D721Med (cell line): ENCODE measurements around the gene KRTAP4-12.
"Not testable (repeated sequence)": the region's sequence is repeated elsewhere in the genome, so short reads cannot be mapped to it uniquely, and the experiment has no call there.

Experiments
- DNase-seq: peaks from one replicate; pipeline ENCODE4 v3.0.0; 2011; ENCODE audit warnings: low spot score; ENCODE audit not compliant: insufficient read length
- FAIRE-seq: peaks from 2 replicates; lab custom pipeline; 2011; peaks lifted over from hg19 to GRCh38; lab: Jason Lieb, UNC
- CTCF ChIP-seq: IDR thresholded peaks from 2 replicates; pipeline ENCODE4 v1.5.1; 2012; ENCODE audit warnings: mild to moderate bottlenecking, control low read depth; ENCODE audit not compliant: insufficient read depth; ENCODE audit errors: missing control alignments

The KRTAP4-12 gene

GRCh38 chr17:41141361-41141760 lies 17.4 kb upstream of the KRTAP4-12 start:
- FAIRE-seq (no peak), DNase-seq (no peak)
- no peak for TF ChIP-seq CTCF

GRCh38 chr17:41140360-41141131 lies 16.6 kb upstream of the KRTAP4-12 start, which contains the start of gene KRTAP4-6:
TSS of gene KRTAP4-6 (minus strand) at chr17:41140544. CDS start at chr17:41140487, 57 bp downstream.
- no peak for DNase-seq
- no peak for TF ChIP-seq CTCF
- no peak for FAIRE-seq

GRCh38 chr17:41139865-41140264 lies 15.9 kb upstream of the KRTAP4-12 start:
- not testable (repeated sequence) for DNase-seq

GRCh38 chr17:41133880-41134735 lies 10.1 kb upstream of the KRTAP4-12 start:
- TF ChIP-seq CTCF = no peak
- DNase-seq (no peak), FAIRE-seq (no peak)

More at GRCh38 chr17:41139865-41140264, 15.9 kb upstream of the KRTAP4-12 start:
- not testable (repeated sequence) for FAIRE-seq

GRCh38 chr17:41131979-41132378 lies 8.0 kb upstream of the KRTAP4-12 start:
- DNase-seq = no peak
- no peak for FAIRE-seq
- TF ChIP-seq CTCF = no peak

- DNase-seq (no peak), FAIRE-seq (no peak)
- TF ChIP-seq CTCF = no peak
Observed at GRCh38 chr17:41127371-41127770, 3.4 kb upstream of the KRTAP4-12 start.

- DNase-seq (no peak), FAIRE-seq (no peak)
- TF ChIP-seq CTCF = no peak
Observed at GRCh38 chr17:41126412-41126811, 2.4 kb upstream of the KRTAP4-12 start.
